ENCODE results near the gene GSX2. TPM values are rescaled to one million over a fixed set of nuclear protein-coding genes. Genes with fewer than 3 reads are reported as not detected.
"Not testable (repeated sequence)": the region's sequence is repeated elsewhere in the genome, so short reads cannot be mapped to it uniquely, and the experiment has no call there.

GSX2 gene
- total RNA-seq, result not detected
- long read RNA-seq, result 0 reads

DNA sequence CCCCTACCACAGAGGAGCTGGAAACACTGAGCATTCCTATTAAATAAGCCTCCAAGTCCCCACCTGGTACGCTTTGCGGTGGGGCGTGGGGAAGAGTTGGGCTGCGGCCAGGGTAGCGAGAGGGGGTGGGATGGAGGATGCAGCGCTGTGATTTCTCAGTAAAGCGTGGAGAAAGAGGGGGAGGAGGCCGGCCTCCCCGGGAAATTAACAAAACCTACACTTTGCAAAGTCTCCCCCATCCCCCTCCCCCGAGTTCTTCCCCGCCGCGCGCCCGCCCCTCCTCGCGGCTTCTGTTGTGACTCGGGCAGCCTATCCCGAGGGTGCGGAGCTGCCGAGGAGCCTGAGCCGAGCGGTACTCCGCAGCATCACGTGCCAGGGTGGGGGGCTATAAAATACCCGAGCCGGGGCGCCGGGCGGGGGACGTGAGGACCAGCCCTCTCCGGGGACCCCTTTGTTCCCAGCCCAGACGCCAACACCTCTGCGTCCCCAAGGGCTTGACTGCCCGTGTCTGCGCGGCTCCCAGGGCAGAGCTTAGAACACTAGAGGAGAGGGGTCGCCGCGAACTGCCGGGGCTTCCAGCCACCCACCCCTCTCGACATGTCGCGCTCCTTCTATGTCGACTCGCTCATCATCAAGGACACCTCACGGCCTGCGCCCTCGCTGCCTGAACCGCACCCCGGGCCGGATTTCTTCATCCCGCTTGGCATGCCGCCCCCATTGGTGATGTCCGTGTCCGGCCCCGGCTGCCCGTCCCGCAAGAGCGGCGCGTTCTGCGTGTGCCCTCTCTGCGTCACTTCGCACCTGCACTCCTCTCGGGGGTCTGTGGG is at the start of gene GSX2:
TSS of gene GSX2 (plus strand) at position 416 of the 827 bp plus-strand sequence. CDS start at position 598, 182 bp downstream.
- ATAC-seq, result peak; percentile 5 to 51 (median 38)
- H3K4me1 ChIP-seq, result peaks cover 0 to 31% (median 10%) of the 10 kb centered on the region in 4 donors

GRCh38 chr4:54050214-54050904 is 49.6 kb upstream of the GSX2 start:
- no peak overlapping the region for H3K27ac ChIP-seq
- DNase-seq (no peak), ATAC-seq (no peak)
- intact Hi-C loops (cut with DNase I), result no loop called here
- WGBS (ENCODE audit: insufficient coverage, low coverage, low lambda C conversion rate, missing lambda C conversion rate), result 7% methylated on average over 1 of the region's 1 CpG
- H3K4me1 ChIP-seq, result peaks cover 0 to 23% (median 5%) of the 10 kb centered on the region in 4 donors
- TF ChIP-seq CTCF (IDR thresholded peaks at IDR 0.05), result no peak
- TF ChIP-seq POLR2A (IDR thresholded peaks at IDR 0.05), result no peak
- H3K27me3 ChIP-seq, result no peaks in the 10 kb centered on the region
- peaks cover 0 to 15% (median 4%) of the 10 kb centered on the region in 4 donors for H3K36me3 ChIP-seq
- no peak overlapping the region for H3K4me3 ChIP-seq
- H3K9me3 ChIP-seq, result no peaks in the 10 kb centered on the region

More for the DNA sequence above, at the start of gene GSX2:
- peaks cover 0 to 38% of the 10 kb centered on the region in 2 donors for H3K27me3 ChIP-seq
- no peak for TF ChIP-seq POLR2A (IDR thresholded peaks at IDR 0.05)
- TF ChIP-seq CTCF (IDR thresholded peaks at IDR 0.05), result no peak
- H3K4me3 ChIP-seq, result peak within 1 kb of the TSS; percentile 7 to 21 (median 11)
- no peaks in the 10 kb centered on the region for H3K9me3 ChIP-seq
- peak; percentile 53 to 57 (median 56) for DNase-seq
- H3K36me3 ChIP-seq, result no peaks in the 10 kb centered on the region
- no peak within 1 kb of the TSS for H3K27ac ChIP-seq
- WGBS (ENCODE audit: insufficient coverage, low coverage, low lambda C conversion rate, missing lambda C conversion rate), result under 1% methylated on average over 21 of the region's 66 CpGs
- intact Hi-C loops (cut with DNase I), result no loop called here

DNA sequence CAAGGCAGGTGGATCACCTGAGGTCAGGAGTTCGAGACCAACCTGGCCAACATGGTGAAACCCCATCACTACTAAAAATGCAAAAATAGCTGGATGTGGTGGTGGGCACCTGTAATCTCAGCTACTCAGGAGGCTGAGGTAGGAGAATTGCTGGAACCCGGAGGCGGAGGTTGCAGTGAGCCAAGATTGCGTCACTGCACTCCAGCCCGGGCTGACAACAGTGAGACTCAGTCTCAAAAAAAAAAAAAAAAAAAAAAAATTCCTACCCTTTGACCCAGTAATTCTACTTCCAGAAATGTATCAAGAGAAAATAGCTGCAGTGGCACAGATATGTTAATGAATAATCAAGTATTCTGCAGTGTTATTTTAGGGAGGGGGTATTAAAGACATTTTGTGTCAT is 46.6 kb upstream of the GSX2 start:
- intact Hi-C loops (cut with DNase I); H3K4me3 ChIP-seq; H3K36me3 ChIP-seq; H3K9me3 ChIP-seq; H3K27me3 ChIP-seq: not testable (repeated sequence)
- Histone ChIP-seq H3K4me1 (peaks cover 0 to 52% (median 18%) of the 10 kb centered on the region in 4 donors), H3K27ac (peak overlapping the region in 1 of 3 donors; percentile 29)
- ATAC-seq (peak; percentile 57 to 85 (median 72)), DNase-seq (peak; percentile 54 to 64 (median 55))
- WGBS (ENCODE audit: insufficient coverage, low coverage, low lambda C conversion rate, missing lambda C conversion rate), result 16% methylated on average over 4 of the region's 5 CpGs

GRCh38 chr4:54054501-54054900 is 45.5 kb upstream of the GSX2 start:
- no peaks in the 10 kb centered on the region for H3K36me3 ChIP-seq
- H3K27ac ChIP-seq, result no peak overlapping the region
- peaks cover 0 to 53% (median 18%) of the 10 kb centered on the region in 4 donors for H3K4me1 ChIP-seq
- intact Hi-C loops (cut with DNase I), result no loop called here
- no peak for TF ChIP-seq POLR2A (IDR thresholded peaks at IDR 0.05)
- TF ChIP-seq CTCF (IDR thresholded peaks at IDR 0.05), result no peak
- no peak overlapping the region for H3K4me3 ChIP-seq
- DNase-seq (no peak), ATAC-seq (no peak)
- H3K9me3 ChIP-seq, result no peaks in the 10 kb centered on the region
- 98% methylated on average over 2 of the region's 2 CpGs for WGBS (ENCODE audit: insufficient coverage, low coverage, low lambda C conversion rate, missing lambda C conversion rate)
- H3K27me3 ChIP-seq, result no peaks in the 10 kb centered on the region

GRCh38 chr4:54055494-54055893 is 44.5 kb upstream of the GSX2 start:
- Histone ChIP-seq H3K4me1 (peaks cover 0 to 60% (median 18%) of the 10 kb centered on the region in 4 donors), H3K27me3 (no peaks in the 10 kb centered on the region), H3K27ac (no peak overlapping the region), H3K9me3 (no peaks in the 10 kb centered on the region), H3K36me3 (no peaks in the 10 kb centered on the region), H3K4me3 (no peak overlapping the region)
- ATAC-seq, result no peak
- TF ChIP-seq CTCF (IDR thresholded peaks at IDR 0.05) (no peak), POLR2A (IDR thresholded peaks at IDR 0.05) (no peak)
- intact Hi-C loops (cut with DNase I), result no loop called here
- WGBS (ENCODE audit: insufficient coverage, low coverage, low lambda C conversion rate, missing lambda C conversion rate), result 76% methylated on average over 1 of the region's 1 CpG
- no peak for DNase-seq
